PC-3 (cell line): ENCODE data around the gene TAP1. TPM values are rescaled to one million over a fixed set of nuclear protein-coding genes. Genes with fewer than 3 reads are reported as not detected.

Experiments
- ATAC-seq: fragments of 200-7000 bp; cut with Tn5 transposase; 2 replicates; pipeline ENCODE4 v1.9.1; 2020; ENCODE audit warnings: mild to moderate bottlenecking, moderate library complexity
- BruUV-seq: library from RNA; stranded (reverse); fragments of 400-500 nt; replicated peaks from 2 replicates; lab custom pipeline; 2021; lab: Mats Ljungman, UMichigan
- CTCF ChIA-PET: fragments of 300-600 bp; sonication (Branson Sonifier 250); formaldehyde crosslinking; loops from one replicate; lab custom pipeline; 2022; ENCODE audit warnings: antibody characterized with exemption; lab: Charles Lee
- POLR2A ChIA-PET: fragments of 300-600 bp; sonication (Branson Sonifier 250); formaldehyde crosslinking; loops from one replicate; lab custom pipeline; 2022; ENCODE audit warnings: antibody characterized with exemption; ENCODE audit not compliant: unreplicated experiment; lab: Charles Lee
- DNase-seq: peaks from one replicate; pipeline ENCODE4 v3.0.0-alpha.2; 2015
- H2AFZ ChIP-seq: fragments of 300-600 bp; sonication (generic); 2 replicates; pipeline ENCODE4 v1.6.0; 2016; ENCODE audit warnings: antibody characterized with exemption, low read length
- H3F3A ChIP-seq: fragments of 300-600 bp; sonication (generic); one replicate; pipeline ENCODE4 v1.6.0; 2017; ENCODE audit warnings: antibody characterized with exemption, low read length, control low read depth, mild to moderate bottlenecking; ENCODE audit not compliant: unreplicated experiment
- H3K27ac ChIP-seq: fragments of 300-600 bp; sonication (generic); 2 replicates; pipeline ENCODE4 v1.5.1; 2016; ENCODE audit warnings: mild to moderate bottlenecking, low read length
- H3K27me3 ChIP-seq: fragments of 300-600 bp; sonication (generic); 2 replicates; pipeline ENCODE4 v1.6.1; 2016; ENCODE audit warnings: low read length, mixed read lengths
- H3K36me3 ChIP-seq: fragments of 300-600 bp; sonication (generic); 2 replicates; pipeline ENCODE4 v1.6.1; 2016; ENCODE audit warnings: low read depth, mixed run types, low read length, mixed read lengths
- H3K4me1 ChIP-seq: fragments of 300-600 bp; sonication (generic); 2 replicates; pipeline ENCODE4 v1.5.1; 2016; ENCODE audit warnings: low read length; ENCODE audit not compliant: insufficient read depth
- H3K4me2 ChIP-seq: fragments of 300-600 bp; sonication (generic); 2 replicates; pipeline ENCODE4 v1.6.0; 2016; ENCODE audit warnings: low read length
- H3K4me3 ChIP-seq: fragments of 300-600 bp; sonication (generic); 2 replicates; pipeline ENCODE4 v1.5.1; 2016; ENCODE audit warnings: mild to moderate bottlenecking, low read length, mixed read lengths
- H3K79me2 ChIP-seq: fragments of 300-600 bp; sonication (generic); 2 replicates; pipeline ENCODE4 v1.6.1; 2017; ENCODE audit warnings: low read length, mixed read lengths
- H3K9ac ChIP-seq: fragments of 300-600 bp; sonication (generic); 2 replicates; pipeline ENCODE4 v1.6.0; 2016; ENCODE audit warnings: mild to moderate bottlenecking, low read length
- H3K9me2 ChIP-seq: fragments of 300-600 bp; sonication (generic); replicated peaks from 2 replicates; pipeline ENCODE4 v1.6.1; 2016; ENCODE audit warnings: mixed run types, low read length, mixed read lengths
- H3K9me3 ChIP-seq: fragments of 300-600 bp; sonication (generic); 2 replicates; pipeline ENCODE4 v1.6.1; 2016; ENCODE audit warnings: low read length, mixed read lengths
- H4K20me1 ChIP-seq: fragments of 300-600 bp; sonication (generic); 2 replicates; pipeline ENCODE4 v1.6.1; 2016; ENCODE audit warnings: low read length, mixed read lengths
- CTCF ChIP-seq: fragments of 300-600 bp; sonication (generic); conservative IDR thresholded peaks from 2 replicates; pipeline ENCODE4 v1.5.1; 2017; ENCODE audit warnings: antibody characterized with exemption, low read depth, mild to moderate bottlenecking, low read length
- EZH2 ChIP-seq: fragments of 300-600 bp; sonication (generic); IDR thresholded peaks from one replicate; pipeline ENCODE4 v1.6.1; 2017; ENCODE audit warnings: antibody characterized with exemption, mild to moderate bottlenecking, low read length; ENCODE audit not compliant: unreplicated experiment
- EZH2phosphoT487 ChIP-seq: fragments of 300-600 bp; sonication (generic); IDR thresholded peaks from 2 replicates; pipeline ENCODE4 v1.6.1; 2018; ENCODE audit warnings: mild to moderate bottlenecking, antibody characterized with exemption, low read length, borderline replicate concordance
- intact Hi-C: fragments of 100-400 bp; cut with micrococcal nuclease; formaldehyde crosslinking; loops from 2 replicates; pipeline ENCODE4 v1.9.0; 2023
- total RNA-seq: library from RNA; depleted of rRNA; stranded (reverse); fragments of >200 nt; gene quantifications from 2 replicates; pipeline ENCODE4 v1.2.3, GENCODE V29; 2014

TAP1 gene
- total RNA-seq, 1 experiment from 2014 or later, result 15.8 TPM

GRCh38 chr6:32888576-32888975 lies 35.1 kb upstream of the TAP1 start:
- intact Hi-C loops, result loop anchor here (5.0 to 10.0 kb wide), 2 partner anchors 44 to 256 kb away; no protein-coding TSS in a partner anchor
- Histone ChIP-seq H3K4me2 (no peak overlapping the region), H3K27ac (no peak overlapping the region), H3K36me3 (no peaks in the 10 kb centered on the region), H3K27me3 (no peaks in the 10 kb centered on the region), H3K4me1 (0 out of 2 replicates have a peak, but pooled peaks cover 4% of the 10 kb centered on the region), H4K20me1 (no peaks in the 10 kb centered on the region), H3K9me2 (no peaks in the 10 kb centered on the region), H3K9me3 (no peaks in the 10 kb centered on the region), H3K9ac (no peak overlapping the region), H3F3A (no peaks in the 10 kb centered on the region), H3K4me3 (no peak overlapping the region), H2AFZ (no peak overlapping the region), H3K79me2 (no peaks in the 10 kb centered on the region)
- POLR2A ChIA-PET, result no interaction called here
- CTCF ChIA-PET, result no interaction called here
- DNase-seq, result no peak
- no TSS peak for BruUV-seq
- no peak for TF ChIP-seq EZH2
- TF ChIP-seq EZH2phosphoT487, result no peak
- TF ChIP-seq CTCF, result no peak
- no peak for ATAC-seq

GRCh38 chr6:32887616-32888015 lies 34.1 kb upstream of the TAP1 start:
- ChIA-PET POLR2A (no interaction called here), CTCF (no interaction called here)
- no peak overlapping the region for H2AFZ ChIP-seq
- H3K36me3 ChIP-seq, result no peaks in the 10 kb centered on the region
- intact Hi-C loops, result loop anchor here (5.0 to 10.0 kb wide), 2 partner anchors 45 to 257 kb away; no protein-coding TSS in a partner anchor
- DNase-seq (no peak), ATAC-seq (no peak)
- no peak overlapping the region for H3K27ac ChIP-seq
- H3K9ac ChIP-seq, result no peak overlapping the region
- H3F3A ChIP-seq, result no peaks in the 10 kb centered on the region
- H3K79me2 ChIP-seq, result no peaks in the 10 kb centered on the region
- H3K9me3 ChIP-seq, result no peaks in the 10 kb centered on the region
- BruUV-seq, result no TSS peak
- no peak overlapping the region for H3K4me2 ChIP-seq
- H3K4me3 ChIP-seq, result no peak overlapping the region
- no peaks in the 10 kb centered on the region for H4K20me1 ChIP-seq
- no peaks in the 10 kb centered on the region for H3K9me2 ChIP-seq
- TF ChIP-seq EZH2 (no peak), CTCF (no peak), EZH2phosphoT487 (no peak)
- no peaks in the 10 kb centered on the region for H3K27me3 ChIP-seq
- 0 out of 2 replicates have a peak, but pooled peaks cover 4% of the 10 kb centered on the region for H3K4me1 ChIP-seq

GRCh38 chr6:32886681-32887383 lies 33.3 kb upstream of the TAP1 start:
- H2AFZ ChIP-seq, result no peak overlapping the region
- no peak overlapping the region for H3K27ac ChIP-seq
- ATAC-seq (peak; percentile 51), DNase-seq (peak; percentile 79)
- no peaks in the 10 kb centered on the region for H3K27me3 ChIP-seq
- no peak overlapping the region for H3K9ac ChIP-seq
- no peaks in the 10 kb centered on the region for H4K20me1 ChIP-seq
- H3K4me3 ChIP-seq, result no peak overlapping the region
- CTCF ChIA-PET, result interaction anchor here (1.0 to 1.7 kb wide), 3 partner anchors 46 to 98 kb away, joined by 4 to 22 read pairs (median 5); partner anchors contain the start of gene HLA-DMA
- no peaks in the 10 kb centered on the region for H3K9me3 ChIP-seq
- 0 out of 2 replicates have a peak, but pooled peaks cover 4% of the 10 kb centered on the region for H3K4me1 ChIP-seq
- H3K79me2 ChIP-seq, result no peaks in the 10 kb centered on the region
- no peaks in the 10 kb centered on the region for H3K36me3 ChIP-seq
- BruUV-seq, result no TSS peak
- no peaks in the 10 kb centered on the region for H3F3A ChIP-seq
- intact Hi-C loops, result loop anchor here (5.0 to 10.0 kb wide), 2 partner anchors 45 to 258 kb away; no protein-coding TSS in a partner anchor
- TF ChIP-seq EZH2phosphoT487 (no peak), CTCF (no peak), EZH2 (no peak)
- H3K9me2 ChIP-seq, result no peaks in the 10 kb centered on the region
- no peak overlapping the region for H3K4me2 ChIP-seq
- POLR2A ChIA-PET, result no interaction called here
